Natural killer cell treated with Interleukin-12 subunit alpha and Interleukin-12 subunit beta and Interleukin-15 and Interleukin-18, amount 100 ng/mL, for 72 hours (primary cell): ENCODE data around the gene ZNF423. TPM values are rescaled to one million over a fixed set of nuclear protein-coding genes. Genes with fewer than 3 reads are reported as not detected.
A peak's percentile ranks its signal among the peaks of the same experiment; 100 is the strongest.

ENCODE experiments used
- ATAC-seq, 2 donors: fragments of 150-1000 bp; cut with Tn5 transposase in 1 of 2; sonication (Bioruptor Pico), chemical (Tn5 transposase) in 1 of 2; 2 replicates each; pipeline ENCODE4 v1.10.0; 2021
- DNase-seq: peaks from one replicate; pipeline ENCODE4 v3.0.0; 2022; ENCODE audit warnings: low spot score
- H3K27ac Mint-ChIP-seq, 2 donors: 1 replicate in 1 of 2; 2 replicates in 1 of 2; pipeline ENCODE4 v1.8.0; 2022; ENCODE audit warnings: mixed read lengths in 2 of 2, mild to moderate bottlenecking in 1 of 2, moderate library complexity in 1 of 2
- H3K27me3 Mint-ChIP-seq, 2 donors: 1 replicate in 1 of 2; 2 replicates in 1 of 2; pipeline ENCODE4 v1.8.0; 2022; ENCODE audit warnings: mixed read lengths in 2 of 2
- H3K36me3 Mint-ChIP-seq: one replicate; pipeline ENCODE4 v1.8.0; 2022; ENCODE audit warnings: mixed read lengths
- H3K4me1 Mint-ChIP-seq, 2 donors: 1 replicate in 1 of 2; 2 replicates in 1 of 2; pipeline ENCODE4 v1.8.0; 2022; ENCODE audit warnings: low read depth in 2 of 2, mixed read lengths in 2 of 2, mild to moderate bottlenecking in 1 of 2
- H3K4me3 Mint-ChIP-seq: one replicate; pipeline ENCODE4 v1.8.0; 2022; ENCODE audit warnings: mixed read lengths
- H3K9me3 Mint-ChIP-seq: 2 replicates; pipeline ENCODE4 v1.8.0; 2022; ENCODE audit warnings: mixed read lengths
- total RNA-seq, 2 donors: library from RNA; stranded (reverse); gene quantifications; one replicate each; pipeline ENCODE4 v1.2.3, GENCODE V29; 2022

Gene ZNF423
- total RNA-seq, 2 donors from 2014 or later: not detected

- no peak overlapping the region for H3K4me3 Mint-ChIP-seq
- no peaks in the 10 kb centered on the region for H3K4me1 Mint-ChIP-seq
- H3K9me3 Mint-ChIP-seq: no peaks in the 10 kb centered on the region
- DNase-seq (no peak), ATAC-seq (no peak)
- no peaks in the 10 kb centered on the region for H3K36me3 Mint-ChIP-seq
- H3K27ac Mint-ChIP-seq: no peak overlapping the region
- peaks cover 9 to 17% of the 10 kb centered on the region in 2 donors for H3K27me3 Mint-ChIP-seq
Observed at GRCh38 chr16:49834531-49835151, 21.3 kb downstream of the ZNF423 start.

- Mint-ChIP-seq H3K27me3 (peaks cover 9 to 15% of the 10 kb centered on the region in 2 donors), H3K9me3 (no peaks in the 10 kb centered on the region), H3K4me3 (no peak overlapping the region), H3K4me1 (no peaks in the 10 kb centered on the region), H3K27ac (no peak overlapping the region), H3K36me3 (no peaks in the 10 kb centered on the region)
- DNase-seq: no peak
- ATAC-seq: no peak
Observed at GRCh38 chr16:49833796-49834530, 21.9 kb downstream of the ZNF423 start.

DNA sequence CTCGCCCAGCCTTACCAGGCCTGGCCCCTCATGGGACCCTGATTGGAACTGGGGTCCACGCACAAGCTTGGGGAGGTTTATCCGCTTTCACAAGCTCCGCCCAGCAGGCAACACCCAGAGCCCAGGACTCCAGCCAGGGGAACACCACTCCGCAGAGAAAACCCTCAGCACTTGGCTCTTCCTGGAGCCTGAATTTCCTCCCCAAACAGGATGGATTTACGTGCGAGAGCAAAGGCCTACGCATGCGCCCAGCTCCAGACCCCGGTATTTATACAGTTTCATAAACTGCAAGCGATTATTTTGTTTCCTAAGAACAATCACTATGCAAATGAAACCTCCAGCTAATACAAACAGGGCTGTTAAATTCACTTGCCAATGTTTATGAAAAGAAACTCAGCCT, 22.8 kb downstream of the ZNF423 start:
- Mint-ChIP-seq H3K36me3 (no peaks in the 10 kb centered on the region), H3K27ac (no peak overlapping the region), H3K4me1 (no peaks in the 10 kb centered on the region), H3K4me3 (no peak overlapping the region), H3K27me3 (peaks cover 10 to 15% of the 10 kb centered on the region in 2 donors), H3K9me3 (no peaks in the 10 kb centered on the region)
- DNase-seq (no peak), ATAC-seq (no peak)

DNA sequence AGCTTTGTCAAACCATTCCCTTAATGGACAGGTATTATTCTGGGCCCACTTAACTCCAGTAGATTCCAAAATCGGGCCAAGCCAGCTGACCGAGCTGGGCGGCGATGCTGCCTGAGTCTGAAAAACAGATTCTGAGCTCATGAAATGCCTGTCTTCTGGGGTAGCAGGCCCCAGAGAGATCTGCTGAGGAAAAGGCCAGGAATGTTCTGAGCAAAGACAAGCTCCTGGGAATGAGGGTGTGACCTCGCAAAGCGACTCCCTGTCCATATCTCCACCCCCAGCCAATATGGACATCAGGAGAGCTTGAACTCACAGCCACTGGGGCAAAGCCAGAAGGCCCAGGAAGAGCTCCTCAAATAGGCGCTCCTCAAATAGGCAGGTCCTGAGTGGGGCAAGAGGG, 23.7 kb downstream of the ZNF423 start:
- H3K27me3 Mint-ChIP-seq: peaks cover 5 to 10% of the 10 kb centered on the region in 2 donors
- DNase-seq (no peak), ATAC-seq (no peak)
- no peaks in the 10 kb centered on the region for H3K36me3 Mint-ChIP-seq
- no peak overlapping the region for H3K4me3 Mint-ChIP-seq
- H3K9me3 Mint-ChIP-seq: no peaks in the 10 kb centered on the region
- H3K27ac Mint-ChIP-seq: no peak overlapping the region
- H3K4me1 Mint-ChIP-seq: no peaks in the 10 kb centered on the region

DNA sequence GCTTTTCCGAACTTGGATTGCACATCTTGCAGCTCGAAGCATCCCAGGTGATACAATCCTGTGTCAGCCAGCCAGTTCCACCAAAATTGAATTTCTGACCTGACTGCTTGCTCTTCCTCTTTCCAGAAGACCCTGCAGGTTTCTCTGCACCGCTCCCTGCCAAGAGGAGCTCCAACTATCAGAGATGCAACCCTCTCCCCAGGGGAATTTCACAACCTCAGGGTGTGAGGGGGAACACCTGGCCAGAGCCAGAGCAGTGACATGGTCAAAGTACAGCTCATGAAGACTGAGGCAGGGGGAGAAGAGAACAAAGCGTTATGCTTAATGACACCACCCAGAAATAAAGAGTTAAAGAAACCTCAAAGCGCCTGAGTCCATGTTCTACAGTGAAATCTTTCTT, 25.0 kb downstream of the ZNF423 start:
- no peaks in the 10 kb centered on the region for H3K36me3 Mint-ChIP-seq
- no peak overlapping the region for H3K27ac Mint-ChIP-seq
- peaks cover 5 to 14% of the 10 kb centered on the region in 2 donors for H3K27me3 Mint-ChIP-seq
- no peaks in the 10 kb centered on the region for H3K9me3 Mint-ChIP-seq
- ATAC-seq (no peak), DNase-seq (no peak)
- no peak overlapping the region for H3K4me3 Mint-ChIP-seq
- H3K4me1 Mint-ChIP-seq: no peaks in the 10 kb centered on the region

DNA sequence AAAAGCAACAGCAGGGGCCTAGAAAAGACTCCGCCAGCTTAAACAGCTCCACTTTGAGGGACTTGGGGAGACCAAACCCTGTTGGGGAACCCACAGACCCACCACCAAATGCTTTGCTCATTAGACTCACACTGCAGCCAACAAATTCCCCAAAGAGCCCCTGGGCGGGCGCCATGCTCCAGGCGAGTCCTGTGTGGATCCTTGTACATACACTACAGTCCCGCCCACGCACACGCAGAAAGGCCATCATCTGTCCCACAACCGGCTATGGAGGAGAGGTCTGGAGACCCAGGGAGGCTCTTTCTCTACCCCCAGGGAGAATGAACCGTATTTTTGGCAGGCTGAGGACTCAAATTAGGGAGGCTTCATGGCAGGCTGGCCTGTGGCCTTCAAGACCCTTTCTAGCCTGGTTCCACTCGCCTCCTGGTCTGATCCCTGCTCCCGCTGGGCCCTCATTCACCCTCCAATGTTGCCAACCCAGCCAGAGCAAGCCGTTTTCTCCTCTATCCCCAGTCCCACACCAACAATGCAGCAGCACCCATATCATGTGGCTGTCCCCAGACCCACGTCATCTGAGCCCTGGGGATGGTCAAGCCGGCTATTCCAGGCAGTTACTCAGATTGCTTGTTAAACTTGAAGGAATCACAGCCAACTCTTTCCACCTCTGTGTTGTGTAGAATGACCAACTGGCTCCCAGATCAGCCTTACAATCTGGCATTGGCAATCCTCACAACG, 27.2 kb downstream of the ZNF423 start:
- no peak for ATAC-seq
- H3K36me3 Mint-ChIP-seq: no peaks in the 10 kb centered on the region
- H3K27me3 Mint-ChIP-seq: peaks cover 5 to 14% of the 10 kb centered on the region in 2 donors
- no peak overlapping the region for H3K4me3 Mint-ChIP-seq
- DNase-seq: no peak
- H3K9me3 Mint-ChIP-seq: no peaks in the 10 kb centered on the region
- H3K4me1 Mint-ChIP-seq: no peaks in the 10 kb centered on the region
- no peak overlapping the region for H3K27ac Mint-ChIP-seq

GRCh38 chr16:49827805-49828438, 28.0 kb downstream of the ZNF423 start:
- no peak for DNase-seq
- Mint-ChIP-seq H3K4me3 (no peak overlapping the region), H3K4me1 (no peaks in the 10 kb centered on the region), H3K36me3 (no peaks in the 10 kb centered on the region), H3K27ac (no peak overlapping the region), H3K9me3 (no peaks in the 10 kb centered on the region), H3K27me3 (peaks cover 5 to 14% of the 10 kb centered on the region in 2 donors)
- no peak for ATAC-seq

DNA sequence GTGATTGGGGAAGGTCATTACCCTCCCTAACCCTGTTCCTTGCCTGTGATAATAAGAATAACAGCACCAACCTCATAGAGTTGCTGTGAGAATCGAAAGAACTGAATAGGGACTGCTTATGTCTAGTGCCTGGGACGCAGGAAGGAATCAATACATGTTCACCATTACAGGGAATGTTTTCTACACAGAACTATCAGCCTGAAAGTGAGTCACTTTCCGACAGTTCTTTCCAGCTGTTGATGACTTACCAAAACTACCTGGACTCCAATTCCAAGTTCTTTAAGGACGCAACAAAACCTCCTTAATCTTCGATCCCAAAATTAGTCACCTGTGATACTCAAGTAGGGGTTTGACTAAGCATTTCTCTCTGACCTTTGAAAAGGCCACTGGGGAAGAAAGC, 29.4 kb downstream of the ZNF423 start:
- H3K4me3 Mint-ChIP-seq: no peak overlapping the region
- no peaks in the 10 kb centered on the region for H3K4me1 Mint-ChIP-seq
- no peak overlapping the region for H3K27ac Mint-ChIP-seq
- peaks cover 5 to 13% of the 10 kb centered on the region in 2 donors for H3K27me3 Mint-ChIP-seq
- DNase-seq (no peak), ATAC-seq (no peak)
- no peaks in the 10 kb centered on the region for H3K36me3 Mint-ChIP-seq
- no peaks in the 10 kb centered on the region for H3K9me3 Mint-ChIP-seq

DNA sequence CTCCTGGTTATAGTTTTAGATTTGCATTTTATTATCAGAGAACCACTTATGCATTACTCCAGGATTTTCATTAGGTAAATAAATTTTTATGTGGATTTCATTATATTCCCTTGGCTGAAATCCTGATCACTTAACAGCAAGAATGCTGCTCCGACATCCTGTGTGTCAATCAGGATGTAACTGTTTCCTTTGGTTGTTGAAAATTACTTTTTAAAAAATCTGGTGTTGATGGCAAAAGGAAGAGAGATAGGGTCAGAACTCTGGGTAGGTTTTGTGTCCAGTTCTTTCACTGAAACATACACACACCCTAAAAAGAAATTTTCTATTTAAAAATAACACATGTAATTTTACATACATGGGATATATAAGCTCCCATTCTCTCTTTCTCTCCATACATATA, 30.9 kb downstream of the ZNF423 start:
- Mint-ChIP-seq H3K4me1 (no peaks in the 10 kb centered on the region), H3K27me3 (peaks cover 5 to 9% of the 10 kb centered on the region in 2 donors), H3K4me3 (no peak overlapping the region), H3K9me3 (no peaks in the 10 kb centered on the region), H3K36me3 (no peaks in the 10 kb centered on the region), H3K27ac (no peak overlapping the region)
- DNase-seq (no peak), ATAC-seq (no peak)

DNA sequence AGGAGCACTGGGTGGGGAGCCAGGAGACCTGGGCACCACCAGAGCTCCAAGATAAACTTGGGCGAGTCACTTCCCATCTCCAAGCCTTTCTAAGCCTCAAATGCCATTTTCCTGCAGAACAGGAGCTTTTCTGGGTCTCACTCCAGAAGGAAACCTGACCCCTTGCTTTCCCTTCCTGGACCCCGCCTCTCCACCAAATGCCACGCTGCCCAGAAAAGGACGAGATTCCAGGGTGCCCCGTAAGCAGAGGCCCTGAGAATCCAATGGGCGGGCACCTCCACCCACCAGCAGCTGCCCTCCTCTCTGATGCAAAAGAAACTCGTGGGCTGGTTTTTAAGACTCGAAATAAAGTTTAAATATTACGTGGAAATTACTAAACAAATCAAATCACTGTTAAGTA, 31.3 kb downstream of the ZNF423 start:
- Mint-ChIP-seq H3K27ac (no peak overlapping the region), H3K36me3 (no peaks in the 10 kb centered on the region), H3K27me3 (peaks cover 5 to 13% of the 10 kb centered on the region in 2 donors), H3K4me3 (no peak overlapping the region), H3K4me1 (no peaks in the 10 kb centered on the region), H3K9me3 (no peaks in the 10 kb centered on the region)
- DNase-seq: no peak
- ATAC-seq: no peak

DNA sequence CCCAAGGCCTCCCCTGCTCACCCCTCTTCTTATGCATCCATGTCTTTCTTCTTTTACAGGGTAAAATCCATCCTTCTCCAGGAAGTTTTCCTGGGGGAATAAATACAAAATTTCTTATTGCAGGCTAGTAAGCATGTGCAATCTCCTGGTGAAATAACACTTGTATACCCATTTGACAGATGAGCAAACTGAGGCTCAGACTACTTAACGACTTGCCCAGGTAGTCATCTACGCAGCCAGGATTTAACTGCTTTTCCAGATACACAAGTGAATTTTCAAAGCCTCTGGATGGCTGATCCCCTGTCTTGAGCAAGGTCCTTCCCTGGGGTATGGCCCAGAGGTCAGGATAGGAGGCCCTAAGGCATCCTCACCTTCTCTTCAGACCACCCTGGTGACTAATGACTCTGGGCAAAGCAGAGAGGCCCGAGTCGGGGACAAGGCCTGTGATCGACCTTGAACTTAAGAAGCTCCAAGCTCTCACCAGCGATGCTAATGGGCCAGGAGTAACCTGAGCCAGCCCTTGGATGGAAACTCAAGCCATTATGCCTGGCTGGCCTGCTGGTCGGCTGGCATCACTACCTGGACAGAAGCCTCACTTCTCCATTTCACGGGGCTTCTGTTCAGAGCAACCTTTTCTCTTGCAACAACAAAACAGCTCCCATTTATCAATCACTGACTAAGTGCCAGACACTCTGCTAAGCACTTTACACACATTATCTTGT, 33.1 kb downstream of the ZNF423 start:
- DNase-seq: no peak
- H3K4me1 Mint-ChIP-seq: no peaks in the 10 kb centered on the region
- peaks cover under 1 to 15% of the 10 kb centered on the region in 2 donors for H3K27me3 Mint-ChIP-seq
- no peaks in the 10 kb centered on the region for H3K36me3 Mint-ChIP-seq
- ATAC-seq: no peak
- H3K27ac Mint-ChIP-seq: no peak overlapping the region
- H3K4me3 Mint-ChIP-seq: no peak overlapping the region
- no peaks in the 10 kb centered on the region for H3K9me3 Mint-ChIP-seq

DNA sequence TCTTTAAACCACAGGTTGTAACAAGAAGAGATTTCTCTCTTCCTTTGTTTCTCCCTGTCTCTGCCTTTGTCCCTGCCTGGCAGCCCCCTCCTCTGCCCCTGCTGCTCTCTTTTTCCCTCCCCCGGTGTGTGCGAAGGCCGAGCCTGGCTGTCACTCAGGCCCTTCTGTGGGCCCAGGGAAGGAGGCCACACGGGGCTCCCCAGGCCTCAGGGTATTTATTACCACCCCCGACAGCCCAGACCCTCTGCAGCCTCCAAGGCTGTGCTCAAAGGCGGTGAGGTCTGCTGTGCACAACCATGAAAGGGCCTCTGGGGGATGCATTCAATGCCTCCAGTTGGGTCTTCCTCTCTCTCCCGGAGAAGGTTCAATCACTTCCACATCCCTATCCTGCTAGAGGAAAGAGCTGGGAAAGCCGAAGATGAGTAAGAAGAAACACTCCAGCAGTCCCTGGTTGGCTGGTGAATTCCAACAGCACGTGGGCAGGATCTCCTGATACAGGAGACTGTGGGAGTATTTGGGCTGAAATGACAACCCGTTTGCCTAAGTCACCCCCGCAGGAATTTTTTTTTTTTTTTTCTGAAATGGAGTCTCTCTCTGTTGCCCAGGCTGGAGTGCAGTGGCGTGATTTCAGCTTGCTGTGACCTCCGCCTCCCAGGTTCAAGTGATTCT, 34.2 kb downstream of the ZNF423 start:
- Mint-ChIP-seq H3K4me1 (no peaks in the 10 kb centered on the region), H3K27ac (no peak overlapping the region), H3K9me3 (no peaks in the 10 kb centered on the region), H3K36me3 (no peaks in the 10 kb centered on the region), H3K27me3 (peaks cover 0 to 8% of the 10 kb centered on the region in 2 donors), H3K4me3 (no peak overlapping the region)
- no peak for DNase-seq
- peak in 1 of 2 donors; percentile 46 for ATAC-seq

DNA sequence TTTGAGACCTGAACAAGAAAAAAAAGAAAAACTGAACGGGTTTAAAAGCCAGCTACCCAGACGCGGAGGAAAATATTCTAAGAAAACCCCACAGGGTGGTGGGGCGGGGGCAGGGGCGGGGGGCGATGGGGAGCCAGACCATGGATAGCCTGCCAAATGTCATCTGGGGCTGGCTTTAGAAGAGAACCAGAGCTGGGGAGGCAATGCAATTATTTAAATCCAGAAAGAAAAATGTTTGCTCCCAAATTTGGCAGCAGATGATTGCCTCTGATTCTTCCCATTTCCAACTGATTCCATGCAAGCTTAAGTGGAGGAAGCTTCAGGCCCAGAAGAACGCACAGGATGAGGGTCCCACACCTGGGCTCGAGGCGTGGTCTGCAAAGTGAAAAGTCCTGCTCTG, 34.8 kb downstream of the ZNF423 start:
- DNase-seq (no peak), ATAC-seq (no peak)
- H3K36me3 Mint-ChIP-seq: no peaks in the 10 kb centered on the region
- H3K27me3 Mint-ChIP-seq: peaks cover 0 to 8% of the 10 kb centered on the region in 2 donors
- no peak overlapping the region for H3K27ac Mint-ChIP-seq
- H3K9me3 Mint-ChIP-seq: no peaks in the 10 kb centered on the region
- H3K4me1 Mint-ChIP-seq: no peaks in the 10 kb centered on the region
- H3K4me3 Mint-ChIP-seq: no peak overlapping the region
